HCT116 (cell line): Measurements from ENCODE around the gene MYO10. TPM values are rescaled to one million over a fixed set of nuclear protein-coding genes. Genes with fewer than 3 reads are reported as not detected.

Source experiments
- CBX3 ChIP-seq: IDR thresholded peaks from 2 replicates; pipeline ENCODE4 v1.6.1; 2012; ENCODE audit warnings: low read depth
- EZH2 ChIP-seq: fragments of 200-600 bp; sonication (generic); IDR thresholded peaks from 2 replicates; pipeline ENCODE4 v1.6.1; 2017; ENCODE audit warnings: antibody characterized with exemption, mixed run types
- EZH2phosphoT487 ChIP-seq: fragments of 200-600 bp; IDR thresholded peaks from 2 replicates; pipeline ENCODE4 v1.6.1; 2018; ENCODE audit warnings: antibody characterized with exemption, borderline replicate concordance
- POLR2A ChIP-seq: IDR thresholded peaks from 2 replicates; pipeline ENCODE4 v1.7.0; 2011; ENCODE audit warnings: borderline replicate concordance; ENCODE audit not compliant: insufficient read depth, insufficient read length; ENCODE audit errors: extremely low read depth
- SP1 ChIP-seq: IDR thresholded peaks from 2 replicates; pipeline ENCODE4 v1.6.1; 2012; ENCODE audit warnings: low read depth
- SRF ChIP-seq: IDR thresholded peaks from 2 replicates; pipeline ENCODE4 v1.6.1; 2012; ENCODE audit warnings: low read depth
- total RNA-seq: library from RNA; stranded (reverse); gene quantifications from one replicate; pipeline ENCODE4 v1.2.1, GENCODE V29; 2021; ENCODE audit not compliant: unreplicated experiment
- TF ChIP-seq, protein P1 (sequence below): IDR thresholded peaks from 2 replicates; pipeline ENCODE4 v1.6.1; 2012; ENCODE audit warnings: low read depth
- TF ChIP-seq, protein P2 (sequence below): IDR thresholded peaks from 2 replicates; pipeline ENCODE4 v1.6.1; 2012
- TF ChIP-seq, protein P3 (sequence below): IDR thresholded peaks from 2 replicates; pipeline ENCODE4 v1.6.1; 2011; ENCODE audit warnings: mild to moderate bottlenecking, low read length, moderate library complexity; ENCODE audit not compliant: insufficient replicate concordance; ENCODE audit errors: extremely low read depth

Gene MYO10
- total RNA-seq, 1 experiment from 2014 or later, result 34.9 TPM

DNA sequence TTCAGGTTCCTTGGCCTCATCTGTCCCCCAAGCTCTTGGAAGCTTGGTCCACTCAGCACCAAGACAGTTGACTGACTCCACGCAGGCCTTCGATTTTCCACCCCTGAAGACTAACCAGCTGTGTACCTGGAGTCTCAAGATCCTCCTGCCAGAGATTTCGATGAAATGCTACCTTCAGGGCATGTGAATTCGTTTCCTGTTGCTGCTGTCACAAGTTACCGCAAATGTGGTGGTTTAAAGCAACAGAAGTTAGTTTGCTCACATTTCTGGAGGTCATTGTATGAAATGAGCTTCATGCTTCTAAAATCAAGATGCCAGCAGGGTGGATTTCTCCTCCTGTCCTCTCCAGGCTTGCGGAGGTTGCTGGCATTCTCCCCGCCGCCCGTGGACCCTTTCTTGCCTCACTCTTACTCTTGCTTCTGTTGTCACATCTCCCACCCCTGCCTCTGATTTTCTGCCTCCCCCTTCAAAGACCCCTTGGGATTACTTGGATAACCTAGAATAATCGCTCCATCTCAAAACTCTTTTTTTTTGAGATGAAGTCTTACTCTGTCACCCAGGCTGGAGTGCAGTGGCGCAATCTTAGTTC is 291.7 kb downstream of the MYO10 start (continued):
- TF ChIP-seq, protein P1, sequence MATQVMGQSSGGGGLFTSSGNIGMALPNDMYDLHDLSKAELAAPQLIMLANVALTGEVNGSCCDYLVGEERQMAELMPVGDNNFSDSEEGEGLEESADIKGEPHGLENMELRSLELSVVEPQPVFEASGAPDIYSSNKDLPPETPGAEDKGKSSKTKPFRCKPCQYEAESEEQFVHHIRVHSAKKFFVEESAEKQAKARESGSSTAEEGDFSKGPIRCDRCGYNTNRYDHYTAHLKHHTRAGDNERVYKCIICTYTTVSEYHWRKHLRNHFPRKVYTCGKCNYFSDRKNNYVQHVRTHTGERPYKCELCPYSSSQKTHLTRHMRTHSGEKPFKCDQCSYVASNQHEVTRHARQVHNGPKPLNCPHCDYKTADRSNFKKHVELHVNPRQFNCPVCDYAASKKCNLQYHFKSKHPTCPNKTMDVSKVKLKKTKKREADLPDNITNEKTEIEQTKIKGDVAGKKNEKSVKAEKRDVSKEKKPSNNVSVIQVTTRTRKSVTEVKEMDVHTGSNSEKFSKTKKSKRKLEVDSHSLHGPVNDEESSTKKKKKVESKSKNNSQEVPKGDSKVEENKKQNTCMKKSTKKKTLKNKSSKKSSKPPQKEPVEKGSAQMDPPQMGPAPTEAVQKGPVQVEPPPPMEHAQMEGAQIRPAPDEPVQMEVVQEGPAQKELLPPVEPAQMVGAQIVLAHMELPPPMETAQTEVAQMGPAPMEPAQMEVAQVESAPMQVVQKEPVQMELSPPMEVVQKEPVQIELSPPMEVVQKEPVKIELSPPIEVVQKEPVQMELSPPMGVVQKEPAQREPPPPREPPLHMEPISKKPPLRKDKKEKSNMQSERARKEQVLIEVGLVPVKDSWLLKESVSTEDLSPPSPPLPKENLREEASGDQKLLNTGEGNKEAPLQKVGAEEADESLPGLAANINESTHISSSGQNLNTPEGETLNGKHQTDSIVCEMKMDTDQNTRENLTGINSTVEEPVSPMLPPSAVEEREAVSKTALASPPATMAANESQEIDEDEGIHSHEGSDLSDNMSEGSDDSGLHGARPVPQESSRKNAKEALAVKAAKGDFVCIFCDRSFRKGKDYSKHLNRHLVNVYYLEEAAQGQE, result no peak
- TF ChIP-seq EZH2phosphoT487 (no peak), CBX3 (no peak), SP1 (no peak), SRF (no peak), EZH2 (no peak), POLR2A (no peak)
- TF ChIP-seq, protein P2, sequence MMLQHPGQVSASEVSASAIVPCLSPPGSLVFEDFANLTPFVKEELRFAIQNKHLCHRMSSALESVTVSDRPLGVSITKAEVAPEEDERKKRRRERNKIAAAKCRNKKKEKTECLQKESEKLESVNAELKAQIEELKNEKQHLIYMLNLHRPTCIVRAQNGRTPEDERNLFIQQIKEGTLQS, result no peak
- TF ChIP-seq, protein P3, sequence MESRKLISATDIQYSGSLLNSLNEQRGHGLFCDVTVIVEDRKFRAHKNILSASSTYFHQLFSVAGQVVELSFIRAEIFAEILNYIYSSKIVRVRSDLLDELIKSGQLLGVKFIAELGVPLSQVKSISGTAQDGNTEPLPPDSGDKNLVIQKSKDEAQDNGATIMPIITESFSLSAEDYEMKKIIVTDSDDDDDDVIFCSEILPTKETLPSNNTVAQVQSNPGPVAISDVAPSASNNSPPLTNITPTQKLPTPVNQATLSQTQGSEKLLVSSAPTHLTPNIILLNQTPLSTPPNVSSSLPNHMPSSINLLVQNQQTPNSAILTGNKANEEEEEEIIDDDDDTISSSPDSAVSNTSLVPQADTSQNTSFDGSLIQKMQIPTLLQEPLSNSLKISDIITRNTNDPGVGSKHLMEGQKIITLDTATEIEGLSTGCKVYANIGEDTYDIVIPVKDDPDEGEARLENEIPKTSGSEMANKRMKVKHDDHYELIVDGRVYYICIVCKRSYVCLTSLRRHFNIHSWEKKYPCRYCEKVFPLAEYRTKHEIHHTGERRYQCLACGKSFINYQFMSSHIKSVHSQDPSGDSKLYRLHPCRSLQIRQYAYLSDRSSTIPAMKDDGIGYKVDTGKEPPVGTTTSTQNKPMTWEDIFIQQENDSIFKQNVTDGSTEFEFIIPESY, result no peak
